Activated gamma-delta T cell treated with anti-CD3 and anti-CD28 coated beads, Interleukin-2, amount 50 U/mL, for 16 hours (primary cell): ENCODE data around the gene GINS1.
"Not testable (repeated sequence)": the region's sequence is repeated elsewhere in the genome, so short reads cannot be mapped to it uniquely, and the experiment has no call there.

Experiments used
- DNase-seq: peaks from one replicate; pipeline ENCODE4 v3.0.0-alpha.2; 2020; ENCODE audit warnings: low read depth

The GINS1 gene

GRCh38 chr20:25454153-25454900 is 46.9 kb downstream of the GINS1 start:
- no peak for DNase-seq

GRCh38 chr20:25457886-25458680 is 50.6 kb downstream of the GINS1 start:
- no peak for DNase-seq

- no peak for DNase-seq
Measured at GRCh38 chr20:25459111-25459830, 51.8 kb downstream of the GINS1 start.

- no peak for DNase-seq
Measured at GRCh38 chr20:25459916-25460535, 52.6 kb downstream of the GINS1 start.

GRCh38 chr20:25460566-25461280 is 53.2 kb downstream of the GINS1 start:
- DNase-seq, result no peak

- no peak for DNase-seq
Measured at GRCh38 chr20:25461281-25461650, 53.8 kb downstream of the GINS1 start.

GRCh38 chr20:25461786-25462545 is 54.5 kb downstream of the GINS1 start:
- no peak for DNase-seq

- DNase-seq, result no peak
Measured at GRCh38 chr20:25464501-25465242, 57.2 kb downstream of the GINS1 start.

GRCh38 chr20:25465243-25466135 is 58.0 kb downstream of the GINS1 start:
- no peak for DNase-seq

- no peak for DNase-seq
Measured at GRCh38 chr20:25466846-25467245, 59.4 kb downstream of the GINS1 start.

GRCh38 chr20:25467441-25467840 is 60.0 kb downstream of the GINS1 start:
- no peak for DNase-seq

- DNase-seq, result no peak
Measured at GRCh38 chr20:25468126-25469075, 60.9 kb downstream of the GINS1 start.

GRCh38 chr20:25469558-25469957 is 62.1 kb downstream of the GINS1 start:
- DNase-seq, result no peak

- DNase-seq, result no peak
Measured at GRCh38 chr20:25470045-25470444, 62.6 kb downstream of the GINS1 start.

- DNase-seq, result no peak
Measured at GRCh38 chr20:25471020-25471419, 63.5 kb downstream of the GINS1 start.

GRCh38 chr20:25473297-25473696 is 65.8 kb downstream of the GINS1 start:
- DNase-seq, result not testable (repeated sequence)

GRCh38 chr20:25476106-25477013 is 68.9 kb downstream of the GINS1 start:
- no peak for DNase-seq
